Measurements from ENCODE around the gene SGMS1.

DNA sequence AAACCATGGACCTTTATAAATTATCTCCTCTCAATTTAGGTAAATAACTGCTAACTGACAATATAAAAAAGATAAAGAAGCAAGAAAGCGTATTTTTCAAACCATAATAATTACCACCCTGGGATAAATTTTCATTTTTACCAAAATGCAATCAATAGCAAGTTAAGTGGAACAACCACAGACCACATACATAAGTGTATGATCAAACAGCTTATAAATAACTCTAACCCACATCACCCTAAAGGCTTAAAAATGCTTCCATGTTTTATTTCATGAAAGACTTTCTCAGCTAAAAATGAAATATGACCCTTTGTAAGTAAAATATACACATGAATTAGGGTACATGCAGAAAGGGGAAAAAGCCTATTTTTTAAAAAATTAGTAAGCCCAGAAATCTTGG, 156.5 kb downstream of the SGMS1 start:
- TF ChIP-seq EZH2 (IDR thresholded peaks at IDR 0.05; ENCODE audit: borderline replicate concordance, low read length): no peak
- TF ChIP-seq, protein P1, sequence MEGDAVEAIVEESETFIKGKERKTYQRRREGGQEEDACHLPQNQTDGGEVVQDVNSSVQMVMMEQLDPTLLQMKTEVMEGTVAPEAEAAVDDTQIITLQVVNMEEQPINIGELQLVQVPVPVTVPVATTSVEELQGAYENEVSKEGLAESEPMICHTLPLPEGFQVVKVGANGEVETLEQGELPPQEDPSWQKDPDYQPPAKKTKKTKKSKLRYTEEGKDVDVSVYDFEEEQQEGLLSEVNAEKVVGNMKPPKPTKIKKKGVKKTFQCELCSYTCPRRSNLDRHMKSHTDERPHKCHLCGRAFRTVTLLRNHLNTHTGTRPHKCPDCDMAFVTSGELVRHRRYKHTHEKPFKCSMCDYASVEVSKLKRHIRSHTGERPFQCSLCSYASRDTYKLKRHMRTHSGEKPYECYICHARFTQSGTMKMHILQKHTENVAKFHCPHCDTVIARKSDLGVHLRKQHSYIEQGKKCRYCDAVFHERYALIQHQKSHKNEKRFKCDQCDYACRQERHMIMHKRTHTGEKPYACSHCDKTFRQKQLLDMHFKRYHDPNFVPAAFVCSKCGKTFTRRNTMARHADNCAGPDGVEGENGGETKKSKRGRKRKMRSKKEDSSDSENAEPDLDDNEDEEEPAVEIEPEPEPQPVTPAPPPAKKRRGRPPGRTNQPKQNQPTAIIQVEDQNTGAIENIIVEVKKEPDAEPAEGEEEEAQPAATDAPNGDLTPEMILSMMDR (conservative IDR thresholded peaks at IDR 0.05 in 1 of 2, IDR thresholded peaks at IDR 0.05 in 1 of 2; ENCODE audit: extremely low read depth in 1 of 2, insufficient read depth in 1 of 2, low read depth in 1 of 2, low read length in 2 of 2): no peak

All from mammary epithelial cell (primary cell).